Measurements from ENCODE around the gene FARS2.

- TF ChIP-seq CTCF (IDR thresholded peaks at IDR 0.05): no peak
- no peak for TF ChIP-seq EP300 (IDR thresholded peaks at IDR 0.05)
- TF ChIP-seq POLR2A (IDR thresholded peaks at IDR 0.05): no peak
- no peak for TF ChIP-seq POLR2AphosphoS5 (IDR thresholded peaks at IDR 0.05)
These were observed 26.4 kb upstream of the FARS2 start for GRCh38 chr6:5234874-5235273.
